Small intestine (tissue), 7 donors: ENCODE data around the gene MYOG. TPM values are rescaled to one million over a fixed set of nuclear protein-coding genes. Genes with fewer than 3 reads are reported as not detected.

Experiments used
- DNase-seq, 2 donors: peaks; one replicate each; pipeline versions ENCODE4 v3.0.0 to v3.0.0-alpha.2; 2013
- FAIRE-seq: peaks from 2 replicates; lab custom pipeline; 2012; peaks lifted over from hg19 to GRCh38; lab: Jason Lieb, UNC
- H3K27ac ChIP-seq, 3 donors: one replicate each; pipeline ENCODE4 v1.5.1; 2013; ENCODE audit warnings: low read length in 2 of 3, mild to moderate bottlenecking in 2 of 3, control low read depth in 1 of 3, inconsistent platforms in 1 of 3, low read depth in 1 of 3, moderate library complexity in 1 of 3
- H3K27me3 ChIP-seq, 3 donors: one replicate each; pipeline ENCODE4 v1.6.1; 2013; ENCODE audit warnings: low read length in 3 of 3, inconsistent platforms in 1 of 3; ENCODE audit not compliant: control insufficient read depth in 3 of 3, insufficient read depth in 3 of 3
- H3K36me3 ChIP-seq, 3 donors: one replicate each; pipeline ENCODE4 v1.6.1; 2013; ENCODE audit warnings: low read length in 3 of 3, inconsistent platforms in 1 of 3, low read depth in 1 of 3, mild to moderate bottlenecking in 1 of 3, moderate library complexity in 1 of 3; ENCODE audit not compliant: control insufficient read depth in 3 of 3, insufficient read depth in 2 of 3
- H3K4me1 ChIP-seq, 3 donors: one replicate each; pipeline ENCODE4 v1.6.1; 2013; ENCODE audit warnings: low read length in 2 of 3, inconsistent platforms in 1 of 3, low read depth in 1 of 3, mild to moderate bottlenecking in 1 of 3, moderate library complexity in 1 of 3; ENCODE audit not compliant: control insufficient read depth in 3 of 3, insufficient read depth in 2 of 3
- H3K4me3 ChIP-seq, 3 donors: one replicate each; pipeline ENCODE4 v1.5.1; 2013; ENCODE audit warnings: low read length in 3 of 3, control low read depth in 1 of 3, inconsistent platforms in 1 of 3, low read depth in 1 of 3, mild to moderate bottlenecking in 1 of 3, moderate library complexity in 1 of 3
- H3K9me3 ChIP-seq, 2 donors: one replicate each; pipeline ENCODE4 v1.6.1; 2013; ENCODE audit warnings: low read depth in 1 of 2, low read length in 1 of 2; ENCODE audit not compliant: control insufficient read depth in 2 of 2, insufficient read depth in 1 of 2
- WGBS, 3 donors: extraction: QIAGEN DNeasy Blood & Tissue Kit; methylation state at CpG; one replicate each; pipeline ENCODE4 v1.1.7; 2013; 5-methylcytosine and 5-hydroxymethylcytosine counted together
- polyA plus RNA-seq, 4 donors: library from polyadenylated mRNA; stranded (reverse) in 3 of 4; unstranded in 1 of 4; fragments of 200-250 nt in 3 of 4; fragments of 120-200 nt in 1 of 4; gene quantifications; one replicate each; pipeline versions ENCODE4 v1.2.1 to v1.2.3, GENCODE V29; 2013
- donor health status: healthy with polysubstance abuse.
- donor health status: control.
- donor health status: control.
- donor health status: Bipolar disorder and iron deficiency.
- donor health status: healthy.

MYOG gene
- polyA plus RNA-seq, 4 donors: 1.5 TPM; not detected in 3

DNA sequence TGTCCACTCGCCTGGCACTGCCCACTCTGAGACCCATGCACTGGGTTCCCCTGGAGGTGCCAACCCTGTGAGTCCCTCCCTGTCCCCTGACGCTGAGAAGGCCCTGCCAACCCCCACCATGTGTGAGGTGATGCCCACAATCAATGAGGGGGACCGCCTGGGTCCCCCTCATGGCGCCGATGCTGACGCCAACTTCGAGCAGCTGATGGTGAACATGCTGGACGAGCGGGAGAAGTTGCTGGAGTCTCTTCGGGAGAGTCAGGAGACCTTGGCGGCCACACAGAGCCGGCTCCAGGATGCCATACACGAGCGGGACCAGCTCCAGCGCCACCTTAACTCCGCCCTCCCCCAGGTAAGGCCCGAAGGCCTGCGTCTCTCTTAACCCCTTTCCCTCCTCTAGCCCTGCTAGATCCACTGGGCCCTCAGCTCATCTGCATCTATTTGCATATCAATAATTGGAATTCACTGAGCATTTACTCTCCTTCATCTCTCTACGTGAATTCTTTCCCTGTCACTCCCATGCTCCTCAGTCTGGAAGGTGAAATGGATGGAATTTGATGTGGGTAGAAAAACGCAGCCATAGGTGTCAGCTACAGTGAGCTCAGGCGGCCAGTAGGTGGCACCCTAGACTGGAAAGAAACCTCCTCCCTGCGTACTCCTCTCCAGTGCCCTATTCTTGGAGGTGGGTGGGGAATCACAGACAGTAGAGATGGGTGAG is 46.8 kb downstream of the MYOG start:
- H3K4me1 ChIP-seq: no peaks in the 10 kb centered on the region
- WGBS, 3 donors: 50 to 56% (median 50%) methylated on average over 21 to 22 of the region's 22 CpGs
- FAIRE-seq: no peak
- no peak overlapping the region for H3K27ac ChIP-seq
- no peaks in the 10 kb centered on the region for H3K9me3 ChIP-seq
- H3K36me3 ChIP-seq: no peaks in the 10 kb centered on the region
- H3K4me3 ChIP-seq: no peak overlapping the region
- peaks cover 0 to 7% (median 0%) of the 10 kb centered on the region in 3 donors for H3K27me3 ChIP-seq
- DNase-seq: peak; percentile 64 to 77

DNA sequence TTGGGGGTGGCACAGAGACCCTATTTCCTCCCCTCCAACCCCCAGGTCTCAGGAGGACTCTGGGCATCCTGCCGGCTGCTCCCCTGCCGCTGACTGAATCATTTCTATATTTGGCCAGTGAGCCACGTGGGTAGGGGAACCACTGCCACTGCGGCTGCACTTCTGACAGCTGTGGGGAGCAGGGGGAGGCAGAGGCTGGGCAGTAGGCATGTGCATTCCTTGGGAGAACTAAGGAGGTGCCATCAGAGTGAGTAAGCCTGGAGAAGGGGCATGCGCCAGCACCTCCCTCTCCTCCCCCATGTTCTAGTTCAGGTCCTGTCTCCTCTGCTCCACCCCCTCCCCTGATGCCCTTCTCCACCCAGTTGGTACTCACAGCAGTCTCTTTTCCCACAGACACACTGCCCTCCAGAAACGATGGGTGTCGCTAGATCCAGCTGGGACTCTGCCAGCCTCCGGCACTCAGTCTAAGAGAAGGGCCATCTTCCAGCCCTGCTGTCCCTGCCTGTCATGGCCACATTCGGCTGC is 47.5 kb downstream of the MYOG start:
- no peak overlapping the region for H3K27ac ChIP-seq
- DNase-seq: no peak
- 28 to 55% (median 49%) methylated on average over 9 of the region's 9 CpGs for WGBS, 3 donors
- no peaks in the 10 kb centered on the region for H3K4me1 ChIP-seq
- H3K9me3 ChIP-seq: no peaks in the 10 kb centered on the region
- peaks cover 0 to 7% (median 0%) of the 10 kb centered on the region in 3 donors for H3K27me3 ChIP-seq
- H3K4me3 ChIP-seq: no peak overlapping the region
- no peaks in the 10 kb centered on the region for H3K36me3 ChIP-seq
- no peak for FAIRE-seq

DNA sequence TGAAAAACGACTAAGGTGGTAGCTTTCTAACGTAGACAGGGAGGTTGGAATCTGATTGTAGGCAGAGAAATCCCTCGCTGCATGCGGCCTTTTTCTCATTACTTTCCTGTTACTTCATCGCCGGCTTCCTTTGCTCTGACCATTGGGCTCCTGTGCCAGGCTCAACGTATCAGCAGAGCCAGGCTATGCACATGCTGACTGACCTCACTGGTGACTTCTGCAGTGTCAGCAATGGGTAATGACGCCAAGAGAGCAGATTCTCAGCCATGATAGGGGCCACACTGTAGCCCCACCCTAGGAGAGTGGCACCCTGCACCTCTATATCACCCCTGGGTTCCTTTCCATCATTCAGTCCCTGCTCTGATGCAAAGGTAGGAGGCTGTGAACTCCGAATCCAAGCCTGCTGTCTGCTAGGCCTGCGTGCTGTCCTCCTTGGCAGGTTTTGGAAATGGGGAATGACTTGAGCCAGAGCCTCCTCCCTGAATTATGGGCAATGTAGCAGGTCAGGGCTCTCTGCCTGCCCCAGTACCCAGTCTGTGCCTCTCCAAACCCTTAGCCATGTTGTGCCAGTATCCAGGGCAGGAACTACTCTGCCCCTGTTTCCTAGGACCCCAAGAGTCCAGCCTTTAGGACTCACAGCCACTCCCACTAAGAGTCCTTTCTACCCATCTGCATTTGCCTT is 48.2 kb downstream of the MYOG start:
- H3K36me3 ChIP-seq: no peaks in the 10 kb centered on the region
- peaks cover 0 to 7% (median 0%) of the 10 kb centered on the region in 3 donors for H3K27me3 ChIP-seq
- no peaks in the 10 kb centered on the region for H3K4me1 ChIP-seq
- no peak overlapping the region for H3K4me3 ChIP-seq
- no peak overlapping the region for H3K27ac ChIP-seq
- FAIRE-seq: no peak
- H3K9me3 ChIP-seq: no peaks in the 10 kb centered on the region
- WGBS, 3 donors: 73 to 81% (median 75%) methylated on average over 10 of the region's 10 CpGs
- no peak for DNase-seq

DNA sequence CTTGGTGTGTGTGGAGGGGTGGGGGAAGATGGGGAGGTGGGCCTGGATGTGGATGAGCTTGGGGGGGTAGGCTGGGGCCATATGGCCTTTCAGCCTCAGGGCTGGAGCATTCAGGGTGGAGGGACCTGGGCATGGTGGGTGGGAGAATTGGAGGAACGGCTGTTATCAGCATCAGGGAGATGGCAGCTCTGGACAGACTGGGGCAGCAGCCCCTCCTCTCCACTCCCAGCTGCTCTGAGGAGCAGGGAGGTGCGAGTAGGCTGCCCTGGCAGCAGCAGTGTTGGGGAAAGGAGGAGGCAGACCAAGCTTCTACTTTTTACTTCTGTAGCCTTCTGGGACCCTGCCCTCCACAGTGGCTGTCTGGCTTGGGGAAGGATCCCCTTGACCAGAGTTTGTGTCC is 49.3 kb downstream of the MYOG start:
- H3K27ac ChIP-seq: no peak overlapping the region
- no peaks in the 10 kb centered on the region for H3K36me3 ChIP-seq
- DNase-seq (no peak), FAIRE-seq (no peak)
- H3K4me3 ChIP-seq: no peak overlapping the region
- no peaks in the 10 kb centered on the region for H3K9me3 ChIP-seq
- H3K27me3 ChIP-seq: peaks cover 0 to 6% (median 0%) of the 10 kb centered on the region in 3 donors
- 41 to 46% (median 43%) methylated on average over 2 of the region's 2 CpGs for WGBS, 3 donors
- no peaks in the 10 kb centered on the region for H3K4me1 ChIP-seq

DNA sequence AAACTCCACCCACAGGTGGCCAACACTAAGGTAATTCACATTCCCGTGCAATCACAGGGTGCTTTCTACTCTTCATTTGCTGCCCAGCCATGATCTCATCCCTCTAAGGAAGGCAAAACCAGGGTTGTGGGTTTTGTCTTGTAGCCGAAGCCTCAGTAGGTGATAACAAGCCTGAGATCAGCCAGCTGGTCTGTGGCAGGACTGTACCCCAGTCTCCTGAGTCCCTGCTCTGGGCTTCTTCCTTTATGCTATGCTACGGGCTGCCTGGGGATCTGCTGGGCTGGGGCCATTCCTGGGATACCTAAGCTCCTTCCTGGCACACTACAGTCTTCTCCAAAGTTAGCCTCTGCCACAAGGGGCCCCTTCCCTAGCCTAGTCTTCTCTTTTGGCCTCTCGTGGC is 49.7 kb downstream of the MYOG start:
- Histone ChIP-seq H3K27me3 (peaks cover 0 to 5% (median 0%) of the 10 kb centered on the region in 3 donors), H3K27ac (no peak overlapping the region), H3K4me3 (no peak overlapping the region), H3K4me1 (no peaks in the 10 kb centered on the region), H3K9me3 (no peaks in the 10 kb centered on the region), H3K36me3 (no peaks in the 10 kb centered on the region)
- DNase-seq (no peak), FAIRE-seq (no peak)
- WGBS, 3 donors: 39 to 60% (median 57%) methylated on average over 4 of the region's 4 CpGs

DNA sequence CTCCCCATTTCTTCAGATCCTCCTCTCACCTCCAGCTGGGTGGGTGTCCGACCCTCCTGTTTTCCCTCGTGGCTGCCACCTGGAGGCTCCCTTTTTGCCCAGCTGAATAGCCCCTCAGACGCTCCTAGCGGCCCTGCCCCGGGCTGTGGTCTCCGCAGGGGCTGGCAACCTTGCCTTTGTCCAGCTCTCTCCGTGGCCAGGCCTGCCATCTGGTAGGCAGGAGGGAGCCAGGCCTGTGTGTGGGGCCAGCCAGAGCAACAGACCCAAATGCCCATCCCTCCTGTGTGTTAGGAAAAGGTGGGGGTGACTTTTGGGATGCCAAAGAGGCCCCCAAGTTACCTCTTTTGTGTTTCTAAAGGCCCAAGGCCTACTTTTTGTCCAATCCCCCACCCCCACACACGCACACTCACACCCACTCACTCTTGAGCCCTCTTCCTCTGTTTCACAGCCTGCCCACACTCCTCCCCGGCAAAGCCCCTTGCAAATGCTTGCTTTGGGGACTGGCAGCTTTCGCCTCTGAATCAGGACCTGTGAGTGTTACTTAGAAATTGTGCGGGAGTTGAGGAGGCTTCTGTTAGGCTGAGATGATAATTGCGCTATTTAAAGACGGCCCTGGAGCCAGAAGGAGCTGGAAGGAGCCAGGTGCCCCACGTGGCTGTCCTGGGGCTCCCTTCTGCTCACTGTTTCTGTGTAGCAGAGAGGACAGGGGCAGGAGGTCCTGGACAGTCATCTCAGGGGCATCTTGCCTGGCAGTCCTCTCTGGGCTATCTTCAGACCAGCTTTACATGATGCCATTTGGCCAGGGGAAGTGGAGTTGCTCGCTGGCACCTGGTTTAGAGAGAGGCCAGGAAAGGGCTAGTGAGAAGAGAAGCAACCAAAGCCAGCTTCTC is 50.5 kb downstream of the MYOG start:
- DNase-seq (no peak), FAIRE-seq (no peak)
- WGBS, 3 donors: 77 to 80% (median 80%) methylated on average over 15 of the region's 15 CpGs
- H3K4me1 ChIP-seq: no peaks in the 10 kb centered on the region
- no peak overlapping the region for H3K4me3 ChIP-seq
- no peaks in the 10 kb centered on the region for H3K36me3 ChIP-seq
- peaks cover 0 to 5% (median 0%) of the 10 kb centered on the region in 3 donors for H3K27me3 ChIP-seq
- H3K9me3 ChIP-seq: no peaks in the 10 kb centered on the region
- no peak overlapping the region for H3K27ac ChIP-seq

DNA sequence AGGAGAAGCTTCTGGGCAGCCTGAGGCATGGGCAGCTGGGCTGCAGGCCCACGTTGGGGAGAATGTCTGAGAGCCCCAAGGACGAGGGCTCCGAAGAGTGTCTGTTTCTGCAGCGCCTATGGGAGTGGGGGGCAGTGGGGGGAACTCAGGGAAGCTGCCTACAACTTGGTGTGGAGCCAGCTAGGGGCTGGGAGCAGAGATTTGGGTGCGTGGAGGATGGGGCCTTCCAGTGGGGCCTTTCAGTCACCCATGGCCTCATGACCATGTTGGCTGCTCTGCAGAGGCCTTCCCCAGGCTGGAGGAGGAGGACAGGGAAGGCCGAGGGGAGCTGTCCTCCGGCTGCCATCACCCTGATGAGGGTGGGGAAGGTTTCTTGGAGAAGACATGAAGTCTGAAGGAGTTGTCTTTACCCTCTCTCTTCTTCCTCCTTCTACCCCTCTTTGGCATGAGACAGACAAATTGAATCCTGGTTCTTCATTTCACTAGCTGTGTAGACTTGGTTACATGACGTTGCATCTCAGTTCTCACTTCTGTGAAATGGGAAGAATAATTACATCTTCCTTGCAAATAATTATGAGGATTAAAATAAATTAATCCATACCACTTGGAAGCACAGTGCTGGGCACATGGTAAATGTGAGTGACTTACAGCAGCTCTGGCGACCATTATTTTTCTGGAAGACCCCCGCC is 51.2 kb downstream of the MYOG start:
- Histone ChIP-seq H3K9me3 (no peaks in the 10 kb centered on the region), H3K36me3 (no peaks in the 10 kb centered on the region), H3K27me3 (peaks cover 0 to 5% (median 0%) of the 10 kb centered on the region in 3 donors), H3K27ac (no peak overlapping the region), H3K4me3 (no peak overlapping the region), H3K4me1 (no peaks in the 10 kb centered on the region)
- WGBS, 3 donors: 68 to 81% (median 79%) methylated on average over 10 of the region's 10 CpGs
- no peak for FAIRE-seq
- DNase-seq: no peak
